ENCODE data around the gene DNAH8. TPM values are rescaled to one million over a fixed set of nuclear protein-coding genes. Genes with fewer than 3 reads are reported as not detected.

DNAH8 gene
- total RNA-seq, 1 experiment from 2014 or later, result not detected

GRCh38 chr6:38968702-38969149 is 253.6 kb downstream of the DNAH8 start:
- no peak for DNase-seq (ENCODE audit: low read depth)

GRCh38 chr6:38973178-38974057 is 258.3 kb downstream of the DNAH8 start:
- DNase-seq (ENCODE audit: low read depth), result peak; percentile 59

- no peak for DNase-seq (ENCODE audit: low read depth)
These were observed 259.5 kb downstream of the DNAH8 start for GRCh38 chr6:38974389-38975151.

GRCh38 chr6:38975621-38976049 is 260.5 kb downstream of the DNAH8 start:
- no peak for DNase-seq (ENCODE audit: low read depth)

GRCh38 chr6:38976051-38976450 is 260.9 kb downstream of the DNAH8 start:
- no peak for DNase-seq (ENCODE audit: low read depth)

- DNase-seq (ENCODE audit: low read depth), result no peak
These were observed 261.8 kb downstream of the DNAH8 start for GRCh38 chr6:38976801-38977500.

- DNase-seq (ENCODE audit: low read depth), result no peak
These were observed 263.1 kb downstream of the DNAH8 start for GRCh38 chr6:38978139-38978704.

- DNase-seq (ENCODE audit: low read depth), result no peak
These were observed 267.4 kb downstream of the DNAH8 start for GRCh38 chr6:38982470-38982869.

GRCh38 chr6:38984723-38985122 is 269.6 kb downstream of the DNAH8 start:
- DNase-seq (ENCODE audit: low read depth), result no peak

- DNase-seq (ENCODE audit: low read depth), result no peak
These were observed 270.7 kb downstream of the DNAH8 start for GRCh38 chr6:38985839-38986238.

- no peak for DNase-seq (ENCODE audit: low read depth)
These were observed 272.4 kb downstream of the DNAH8 start for GRCh38 chr6:38987503-38987902.

- no peak for DNase-seq (ENCODE audit: low read depth)
These were observed 273.8 kb downstream of the DNAH8 start for GRCh38 chr6:38988736-38989449.

GRCh38 chr6:38990475-38990874 is 275.4 kb downstream of the DNAH8 start:
- no peak for DNase-seq (ENCODE audit: low read depth)

- DNase-seq (ENCODE audit: low read depth), result no peak
These were observed 281.6 kb downstream of the DNAH8 start for GRCh38 chr6:38996676-38997075.

- peak; percentile 8 for DNase-seq (ENCODE audit: low read depth)
These were observed 282.1 kb downstream of the DNAH8 start for GRCh38 chr6:38997128-38997761.

- no peak for DNase-seq (ENCODE audit: low read depth)
These were observed 288.0 kb downstream of the DNAH8 start for GRCh38 chr6:39003072-39003471.

- DNase-seq (ENCODE audit: low read depth), result no peak
These were observed 288.4 kb downstream of the DNAH8 start for GRCh38 chr6:39003492-39003891.

GRCh38 chr6:39004801-39005200 is 289.7 kb downstream of the DNAH8 start:
- no peak for DNase-seq (ENCODE audit: low read depth)

- no peak for DNase-seq (ENCODE audit: low read depth)
These were observed 290.7 kb downstream of the DNAH8 start for GRCh38 chr6:39005774-39006173.

GRCh38 chr6:39007575-39007974 is 292.5 kb downstream of the DNAH8 start:
- DNase-seq (ENCODE audit: low read depth), result no peak
